Osteocyte (in vitro differentiated cells): ENCODE results near the gene ADCY3. TPM values are rescaled to one million over a fixed set of nuclear protein-coding genes. Genes with fewer than 3 reads are reported as not detected.

Experiments used
- DNase-seq: peaks from one replicate; pipeline ENCODE4 v3.0.0; 2021; ENCODE audit warnings: mixed read lengths; ENCODE audit not compliant: unreplicated experiment; ENCODE audit errors: extremely low spot score
- H3K27ac Mint-ChIP-seq: one replicate; pipeline ENCODE4 v1.8.0; 2021; ENCODE audit warnings: mild to moderate bottlenecking, mixed read lengths; ENCODE audit not compliant: unreplicated experiment
- H3K27me3 Mint-ChIP-seq: one replicate; pipeline ENCODE4 v1.8.0; 2021; ENCODE audit warnings: mixed read lengths; ENCODE audit not compliant: unreplicated experiment
- H3K36me3 Mint-ChIP-seq: one replicate; pipeline ENCODE4 v1.8.0; 2021; ENCODE audit warnings: mixed read lengths; ENCODE audit not compliant: unreplicated experiment
- H3K4me1 Mint-ChIP-seq: one replicate; pipeline ENCODE4 v1.8.0; 2021; ENCODE audit warnings: mixed read lengths; ENCODE audit not compliant: unreplicated experiment
- H3K4me3 Mint-ChIP-seq: one replicate; pipeline ENCODE4 v1.8.0; 2021; ENCODE audit warnings: mild to moderate bottlenecking, moderate library complexity, mixed read lengths; ENCODE audit not compliant: unreplicated experiment
- H3K9me3 Mint-ChIP-seq: one replicate; pipeline ENCODE4 v1.8.0; 2021; ENCODE audit warnings: mixed read lengths; ENCODE audit not compliant: unreplicated experiment
- CTCF ChIP-seq: fragments of 200-600 bp; sonication (generic); IDR thresholded peaks from 2 replicates; pipeline ENCODE4 v1.5.0; 2021; ENCODE audit warnings: antibody characterized with exemption, mild to moderate bottlenecking, moderate library complexity
- total RNA-seq: library from RNA; stranded (reverse); gene quantifications from 2 replicates; pipeline ENCODE4 v1.2.1, GENCODE V29; 2021

ADCY3 gene
- total RNA-seq, 1 donor from 2014 or later = 99.9 TPM

GRCh38 chr2:24906466-24906865 is 13.6 kb downstream of the ADCY3 start:
- Mint-ChIP-seq H3K27me3 (no peaks in the 10 kb centered on the region), H3K27ac (no peak overlapping the region), H3K4me3 (no peak overlapping the region), H3K36me3 (peaks cover 30% of the 10 kb centered on the region), H3K4me1 (peaks cover 11% of the 10 kb centered on the region), H3K9me3 (peaks cover 6% of the 10 kb centered on the region)
- no peak for TF ChIP-seq CTCF
- no peak for DNase-seq

- Mint-ChIP-seq H3K4me1 (peaks cover 15% of the 10 kb centered on the region), H3K9me3 (no peaks in the 10 kb centered on the region), H3K27me3 (no peaks in the 10 kb centered on the region), H3K36me3 (peaks cover 24% of the 10 kb centered on the region), H3K27ac (no peak overlapping the region), H3K4me3 (no peak overlapping the region)
- no peak for TF ChIP-seq CTCF
- DNase-seq = no peak
Measured at GRCh38 chr2:24903161-24904103, 16.6 kb downstream of the ADCY3 start.

GRCh38 chr2:24899361-24899910 is 20.6 kb downstream of the ADCY3 start:
- Mint-ChIP-seq H3K9me3 (peaks cover 14% of the 10 kb centered on the region), H3K27ac (no peak overlapping the region), H3K36me3 (peaks cover 54% of the 10 kb centered on the region), H3K27me3 (no peaks in the 10 kb centered on the region), H3K4me1 (peaks cover 15% of the 10 kb centered on the region), H3K4me3 (no peak overlapping the region)
- no peak for TF ChIP-seq CTCF
- no peak for DNase-seq

GRCh38 chr2:24898122-24899109 is 21.6 kb downstream of the ADCY3 start:
- Mint-ChIP-seq H3K4me3 (no peak overlapping the region), H3K27ac (no peak overlapping the region), H3K27me3 (no peaks in the 10 kb centered on the region), H3K9me3 (peaks cover 22% of the 10 kb centered on the region), H3K36me3 (peaks cover 54% of the 10 kb centered on the region), H3K4me1 (peaks cover 15% of the 10 kb centered on the region)
- TF ChIP-seq CTCF = no peak
- DNase-seq = no peak
